BE2C (cell line): ENCODE data around the gene LGALS16.
"Not testable (repeated sequence)": the region's sequence is repeated elsewhere in the genome, so short reads cannot be mapped to it uniquely, and the experiment has no call there.

Source experiments
- DNase-seq: peaks from one replicate; pipeline ENCODE4 v3.0.0-alpha.2; 2020
- H3K27me3 ChIP-seq: fragments of 250-450 bp; sonication (Bioruptor Pico); 2 replicates; pipeline ENCODE4 v1.5.1; 2020; ENCODE audit warnings: mild to moderate bottlenecking
- H3K36me3 ChIP-seq: fragments of 250-450 bp; sonication (Bioruptor Pico); 2 replicates; pipeline ENCODE4 v1.5.1; 2020; ENCODE audit warnings: mild to moderate bottlenecking
- H3K4me1 ChIP-seq: fragments of 250-450 bp; sonication (Bioruptor Pico); 2 replicates; pipeline ENCODE4 v1.5.1; 2020
- H3K4me3 ChIP-seq: 2 replicates; pipeline ENCODE4 v1.5.1; 2011; ENCODE audit warnings: low read depth, low read length
- H3K9me3 ChIP-seq: fragments of 250-450 bp; sonication (Bioruptor Pico); 2 replicates; pipeline ENCODE4 v1.5.1; 2020
- CTCF ChIP-seq: IDR thresholded peaks from 2 replicates; pipeline ENCODE4 v1.5.1; 2012; ENCODE audit warnings: mild to moderate bottlenecking, low read depth, low read length

LGALS16 gene

GRCh38 chr19:39679791-39680168 is 24.1 kb downstream of the LGALS16 start:
- Histone ChIP-seq H3K4me1 (no peaks in the 10 kb centered on the region), H3K27me3 (peaks cover 61% of the 10 kb centered on the region), H3K36me3 (no peaks in the 10 kb centered on the region), H3K4me3 (no peak overlapping the region), H3K9me3 (no peaks in the 10 kb centered on the region)
- no peak for TF ChIP-seq CTCF
- DNase-seq, result no peak

GRCh38 chr19:39680593-39680992 is 24.9 kb downstream of the LGALS16 start:
- no peak for TF ChIP-seq CTCF

GRCh38 chr19:39681416-39681815 is 25.7 kb downstream of the LGALS16 start:
- Histone ChIP-seq H3K9me3 (no peaks in the 10 kb centered on the region), H3K27me3 (peaks cover 62% of the 10 kb centered on the region), H3K4me1 (no peaks in the 10 kb centered on the region)

More at GRCh38 chr19:39680593-39680992, 24.9 kb downstream of the LGALS16 start:
- Histone ChIP-seq H3K4me1 (no peaks in the 10 kb centered on the region), H3K9me3 (no peaks in the 10 kb centered on the region), H3K4me3 (no peak overlapping the region), H3K36me3 (no peaks in the 10 kb centered on the region), H3K27me3 (peaks cover 63% of the 10 kb centered on the region)
- no peak for DNase-seq

GRCh38 chr19:39684267-39684666 is 28.6 kb downstream of the LGALS16 start:
- DNase-seq, result no peak
- no peak for TF ChIP-seq CTCF

More at GRCh38 chr19:39681416-39681815, 25.7 kb downstream of the LGALS16 start:
- no peak for DNase-seq
- H3K4me3 ChIP-seq, result no peak overlapping the region
- H3K36me3 ChIP-seq, result no peaks in the 10 kb centered on the region
- no peak for TF ChIP-seq CTCF

GRCh38 chr19:39686739-39687138 is 31.0 kb downstream of the LGALS16 start:
- Histone ChIP-seq H3K27me3 (peaks cover 30% of the 10 kb centered on the region), H3K36me3 (no peaks in the 10 kb centered on the region), H3K9me3 (no peaks in the 10 kb centered on the region), H3K4me1 (no peaks in the 10 kb centered on the region), H3K4me3 (no peak overlapping the region)
- TF ChIP-seq CTCF, result no peak
- no peak for DNase-seq

More at GRCh38 chr19:39684267-39684666, 28.6 kb downstream of the LGALS16 start:
- no peaks in the 10 kb centered on the region for H3K4me1 ChIP-seq
- H3K27me3 ChIP-seq, result peaks cover 43% of the 10 kb centered on the region
- H3K36me3 ChIP-seq, result no peaks in the 10 kb centered on the region
- H3K9me3 ChIP-seq, result no peaks in the 10 kb centered on the region
- no peak overlapping the region for H3K4me3 ChIP-seq

- H3K27me3 ChIP-seq, result peaks cover 27% of the 10 kb centered on the region
- not testable (repeated sequence) for H3K9me3 ChIP-seq, H3K4me3 ChIP-seq, DNase-seq, H3K4me1 ChIP-seq, H3K36me3 ChIP-seq
Measured at GRCh38 chr19:39688637-39689036, 32.9 kb downstream of the LGALS16 start.

- no peak for TF ChIP-seq CTCF
- DNase-seq, result no peak
- no peaks in the 10 kb centered on the region for H3K4me1 ChIP-seq
- H3K36me3 ChIP-seq, result no peaks in the 10 kb centered on the region
- no peak overlapping the region for H3K4me3 ChIP-seq
- no peaks in the 10 kb centered on the region; the same call in 1 of the 2 replicates for H3K27me3 ChIP-seq
- no peaks in the 10 kb centered on the region for H3K9me3 ChIP-seq
Measured at GRCh38 chr19:39692166-39692565, 36.5 kb downstream of the LGALS16 start.
